ENCODE results near the gene OSM.

GRCh38 chr22:30219049-30219654, 47.5 kb downstream of the OSM start:
- TF ChIP-seq CTCF (IDR thresholded peaks at IDR 0.05), result no peak
- TF ChIP-seq POLR2AphosphoS5 (IDR thresholded peaks at IDR 0.05), result no peak
- TF ChIP-seq POLR2A (IDR thresholded peaks at IDR 0.05), result no peak
